Measurements from ENCODE around the gene ELOA. TPM values are rescaled to one million over a fixed set of nuclear protein-coding genes. Genes with fewer than 3 reads are reported as not detected.

Gene ELOA
- total and polyA plus RNA-seq, 9 of the 15 experiments (the other 6 are each of a cell fraction or from before 2014, with no cell fraction given), result 31.9 to 98.6 (median 61.3) TPM

DNA sequence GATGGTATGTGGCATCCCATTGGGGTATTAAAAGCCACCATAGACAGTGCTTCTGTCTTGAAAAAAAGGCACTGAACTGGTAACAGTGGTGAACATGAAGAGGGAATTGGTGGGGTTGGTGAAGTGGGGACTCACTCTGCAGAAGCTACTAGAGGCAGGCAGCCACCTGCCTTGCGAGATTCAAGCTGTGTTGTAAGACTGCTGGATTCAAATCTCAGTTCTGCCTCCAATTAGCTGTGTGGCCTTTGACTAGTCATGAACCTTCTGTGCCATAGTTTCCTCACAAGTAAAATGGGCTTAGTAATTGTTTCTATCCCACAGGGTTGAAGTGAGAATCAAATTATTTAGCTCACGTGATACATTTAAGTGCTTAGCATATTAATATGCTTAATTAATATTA, 16.6 kb upstream of the ELOA start (continued):
- TF ChIP-seq, protein P1, sequence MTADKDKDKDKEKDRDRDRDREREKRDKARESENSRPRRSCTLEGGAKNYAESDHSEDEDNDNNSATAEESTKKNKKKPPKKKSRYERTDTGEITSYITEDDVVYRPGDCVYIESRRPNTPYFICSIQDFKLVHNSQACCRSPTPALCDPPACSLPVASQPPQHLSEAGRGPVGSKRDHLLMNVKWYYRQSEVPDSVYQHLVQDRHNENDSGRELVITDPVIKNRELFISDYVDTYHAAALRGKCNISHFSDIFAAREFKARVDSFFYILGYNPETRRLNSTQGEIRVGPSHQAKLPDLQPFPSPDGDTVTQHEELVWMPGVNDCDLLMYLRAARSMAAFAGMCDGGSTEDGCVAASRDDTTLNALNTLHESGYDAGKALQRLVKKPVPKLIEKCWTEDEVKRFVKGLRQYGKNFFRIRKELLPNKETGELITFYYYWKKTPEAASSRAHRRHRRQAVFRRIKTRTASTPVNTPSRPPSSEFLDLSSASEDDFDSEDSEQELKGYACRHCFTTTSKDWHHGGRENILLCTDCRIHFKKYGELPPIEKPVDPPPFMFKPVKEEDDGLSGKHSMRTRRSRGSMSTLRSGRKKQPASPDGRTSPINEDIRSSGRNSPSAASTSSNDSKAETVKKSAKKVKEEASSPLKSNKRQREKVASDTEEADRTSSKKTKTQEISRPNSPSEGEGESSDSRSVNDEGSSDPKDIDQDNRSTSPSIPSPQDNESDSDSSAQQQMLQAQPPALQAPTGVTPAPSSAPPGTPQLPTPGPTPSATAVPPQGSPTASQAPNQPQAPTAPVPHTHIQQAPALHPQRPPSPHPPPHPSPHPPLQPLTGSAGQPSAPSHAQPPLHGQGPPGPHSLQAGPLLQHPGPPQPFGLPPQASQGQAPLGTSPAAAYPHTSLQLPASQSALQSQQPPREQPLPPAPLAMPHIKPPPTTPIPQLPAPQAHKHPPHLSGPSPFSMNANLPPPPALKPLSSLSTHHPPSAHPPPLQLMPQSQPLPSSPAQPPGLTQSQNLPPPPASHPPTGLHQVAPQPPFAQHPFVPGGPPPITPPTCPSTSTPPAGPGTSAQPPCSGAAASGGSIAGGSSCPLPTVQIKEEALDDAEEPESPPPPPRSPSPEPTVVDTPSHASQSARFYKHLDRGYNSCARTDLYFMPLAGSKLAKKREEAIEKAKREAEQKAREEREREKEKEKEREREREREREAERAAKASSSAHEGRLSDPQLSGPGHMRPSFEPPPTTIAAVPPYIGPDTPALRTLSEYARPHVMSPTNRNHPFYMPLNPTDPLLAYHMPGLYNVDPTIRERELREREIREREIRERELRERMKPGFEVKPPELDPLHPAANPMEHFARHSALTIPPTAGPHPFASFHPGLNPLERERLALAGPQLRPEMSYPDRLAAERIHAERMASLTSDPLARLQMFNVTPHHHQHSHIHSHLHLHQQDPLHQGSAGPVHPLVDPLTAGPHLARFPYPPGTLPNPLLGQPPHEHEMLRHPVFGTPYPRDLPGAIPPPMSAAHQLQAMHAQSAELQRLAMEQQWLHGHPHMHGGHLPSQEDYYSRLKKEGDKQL (CRISPR knock-in tag; IDR thresholded peaks at IDR 0.05; ENCODE audit: borderline replicate concordance), result no peak
- TF ChIP-seq ZNF583 (CRISPR knock-in tag; IDR thresholded peaks at IDR 0.05), result no peak
- TF ChIP-seq SMAD4 (CRISPR knock-in tag; conservative IDR thresholded peaks at IDR 0.05), result no peak
- TF ChIP-seq ADNP (tag; IDR thresholded peaks at IDR 0.05), result no peak
- no peak for TF ChIP-seq ELF4 (CRISPR knock-in tag; IDR thresholded peaks at IDR 0.05)
- no peak for TF ChIP-seq ZNF347 (CRISPR knock-in tag; IDR thresholded peaks at IDR 0.05; ENCODE audit: low read depth)

All from K562 (cell line).